Measurements from ENCODE around the gene VIT.

VIT gene

GRCh38 chr2:36771671-36772070 lies 75.2 kb downstream of the VIT start:
- no peak for DNase-seq

- DNase-seq = no peak
These were observed 77.4 kb downstream of the VIT start for GRCh38 chr2:36773947-36774346.

- no peak for DNase-seq
These were observed 78.8 kb downstream of the VIT start for GRCh38 chr2:36775261-36775660.

- DNase-seq = no peak
These were observed 79.3 kb downstream of the VIT start for GRCh38 chr2:36775806-36776205.

- no peak for DNase-seq
These were observed 80.8 kb downstream of the VIT start for GRCh38 chr2:36777272-36777671.

GRCh38 chr2:36777788-36778187 lies 81.3 kb downstream of the VIT start:
- no peak for DNase-seq

GRCh38 chr2:36779462-36779861 lies 83.0 kb downstream of the VIT start:
- no peak for DNase-seq

GRCh38 chr2:36780231-36780839 lies 83.8 kb downstream of the VIT start:
- peak; percentile 29 to 64 for DNase-seq

GRCh38 chr2:36781907-36782720 lies 85.6 kb downstream of the VIT start:
- peak; percentile 14 to 32 for DNase-seq

- DNase-seq = no peak
These were observed 86.7 kb downstream of the VIT start for GRCh38 chr2:36783246-36783645.

- peak; percentile 68 to 77 for DNase-seq
These were observed 88.8 kb downstream of the VIT start for GRCh38 chr2:36785179-36785795.

- no peak for DNase-seq
These were observed 92.8 kb downstream of the VIT start for GRCh38 chr2:36789181-36789804.

GRCh38 chr2:36792951-36793350 lies 96.4 kb downstream of the VIT start:
- DNase-seq = no peak

GRCh38 chr2:36797324-36798070 lies 101.0 kb downstream of the VIT start:
- DNase-seq = no peak

GRCh38 chr2:36798724-36799123 lies 102.2 kb downstream of the VIT start:
- DNase-seq = no peak

- no peak for DNase-seq
These were observed 103.9 kb downstream of the VIT start for GRCh38 chr2:36800381-36800780.

- DNase-seq = no peak
These were observed 104.6 kb downstream of the VIT start for GRCh38 chr2:36801088-36801487.

- DNase-seq = no peak
These were observed 106.4 kb downstream of the VIT start for GRCh38 chr2:36802952-36803351.

GRCh38 chr2:36805635-36806224 lies 109.2 kb downstream of the VIT start:
- DNase-seq = no peak

- no peak for DNase-seq
These were observed 110.8 kb downstream of the VIT start for GRCh38 chr2:36807223-36807886.

GRCh38 chr2:36808386-36809068 lies 112.0 kb downstream of the VIT start:
- no peak for DNase-seq

All from inflammatory macrophage (primary cell).